Right kidney (tissue), 1 donor: ENCODE results near the gene GRIK2.

ENCODE experiments used
- DNase-seq: peaks from one replicate; pipeline ENCODE4 v3.0.0-alpha.2; 2016

The GRIK2 gene

GRCh38 chr6:101400326-101401135, 7.0 kb downstream of the GRIK2 start:
- no peak for DNase-seq

- no peak for DNase-seq
These were observed 7.7 kb downstream of the GRIK2 start for GRCh38 chr6:101401171-101401570.

- peak; percentile 70 for DNase-seq
These were observed 8.5 kb downstream of the GRIK2 start for GRCh38 chr6:101401792-101402621.

- DNase-seq = peak; percentile 52
These were observed 9.1 kb downstream of the GRIK2 start for GRCh38 chr6:101402622-101403031.

- DNase-seq = peak; percentile 38
These were observed 9.9 kb downstream of the GRIK2 start for GRCh38 chr6:101403216-101403945.

GRCh38 chr6:101404775-101405174, 11.3 kb downstream of the GRIK2 start:
- DNase-seq = no peak

- DNase-seq = no peak
These were observed 20.3 kb downstream of the GRIK2 start for GRCh38 chr6:101413773-101414172.

- DNase-seq = no peak
These were observed 24.4 kb downstream of the GRIK2 start for GRCh38 chr6:101417900-101418299.

GRCh38 chr6:101422251-101422650, 28.7 kb downstream of the GRIK2 start:
- DNase-seq = no peak

- no peak for DNase-seq
These were observed 29.3 kb downstream of the GRIK2 start for GRCh38 chr6:101422811-101423210.

- no peak for DNase-seq
These were observed 35.8 kb downstream of the GRIK2 start for GRCh38 chr6:101429270-101429669.

- DNase-seq = no peak
These were observed 36.3 kb downstream of the GRIK2 start for GRCh38 chr6:101429845-101430244.

GRCh38 chr6:101433141-101433540, 39.6 kb downstream of the GRIK2 start:
- no peak for DNase-seq

- no peak for DNase-seq
These were observed 41.1 kb downstream of the GRIK2 start for GRCh38 chr6:101434601-101435000.

GRCh38 chr6:101435038-101435437, 41.5 kb downstream of the GRIK2 start:
- DNase-seq = no peak

- no peak for DNase-seq
These were observed 46.3 kb downstream of the GRIK2 start for GRCh38 chr6:101439790-101440189.

GRCh38 chr6:101443315-101443714, 49.8 kb downstream of the GRIK2 start:
- no peak for DNase-seq

- no peak for DNase-seq
These were observed 51.2 kb downstream of the GRIK2 start for GRCh38 chr6:101444717-101445116.

- no peak for DNase-seq
These were observed 52.0 kb downstream of the GRIK2 start for GRCh38 chr6:101445527-101445926.

- no peak for DNase-seq
These were observed 57.4 kb downstream of the GRIK2 start for GRCh38 chr6:101450901-101451300.

- DNase-seq = no peak
These were observed 58.5 kb downstream of the GRIK2 start for GRCh38 chr6:101451981-101452380.

- no peak for DNase-seq
These were observed 59.7 kb downstream of the GRIK2 start for GRCh38 chr6:101453221-101453620.
